Activated T-cell treated with anti-CD3 and anti-CD28 coated beads, Interleukin-2, amount 50 U/mL, for 4 hours (primary cell): ENCODE measurements around the gene TMEM218. TPM values are rescaled to one million over a fixed set of nuclear protein-coding genes. Genes with fewer than 3 reads are reported as not detected.

ENCODE experiments used
- ATAC-seq, 2 donors: fragments of 200-7000 bp; cut with Tn5 transposase; one replicate each; pipeline ENCODE4 v1.10.0; 2021
- DNase-seq: peaks from one replicate; pipeline ENCODE4 v3.0.0-alpha.2; 2020
- H3K27me3 Mint-ChIP-seq: one replicate; pipeline ENCODE4 v1.8.0; 2021; ENCODE audit warnings: low read depth, mixed read lengths
- H3K36me3 Mint-ChIP-seq: one replicate; pipeline ENCODE4 v1.8.0; 2022; ENCODE audit warnings: mixed read lengths; ENCODE audit not compliant: insufficient read depth
- H3K4me1 Mint-ChIP-seq: one replicate; pipeline ENCODE4 v1.8.0; 2021; ENCODE audit warnings: low read depth, mixed read lengths
- H3K4me3 Mint-ChIP-seq: one replicate; pipeline ENCODE4 v1.8.0; 2021; ENCODE audit warnings: mild to moderate bottlenecking, moderate library complexity, mixed read lengths
- H3K9me3 Mint-ChIP-seq: one replicate; pipeline ENCODE4 v1.8.0; 2021; ENCODE audit warnings: mixed read lengths
- total RNA-seq, 3 donors: library from RNA; stranded (reverse); gene quantifications; one replicate each; pipeline ENCODE4 v1.2.1, GENCODE V29; 2021

Gene TMEM218
- total RNA-seq, 3 donors from 2014 or later, result 10.6 to 13.1 (median 12.3) TPM

- Mint-ChIP-seq H3K4me3 (no peak overlapping the region), H3K27me3 (peaks cover 32% of the 10 kb centered on the region), H3K4me1 (peaks cover 2% of the 10 kb centered on the region), H3K9me3 (no peaks in the 10 kb centered on the region), H3K36me3 (no peaks in the 10 kb centered on the region)
- DNase-seq (no peak), ATAC-seq (no peak)
These were observed 29.8 kb upstream of the TMEM218 start for GRCh38 chr11:125141178-125141577.

- peaks cover 32% of the 10 kb centered on the region for H3K27me3 Mint-ChIP-seq
- no peak for DNase-seq
- H3K4me1 Mint-ChIP-seq, result peaks cover 2% of the 10 kb centered on the region
- H3K4me3 Mint-ChIP-seq, result no peak overlapping the region
- ATAC-seq, result no peak
- no peaks in the 10 kb centered on the region for H3K9me3 Mint-ChIP-seq
- H3K36me3 Mint-ChIP-seq, result no peaks in the 10 kb centered on the region
These were observed 28.8 kb upstream of the TMEM218 start for GRCh38 chr11:125140233-125140632.

- ATAC-seq, result no peak
- Mint-ChIP-seq H3K27me3 (peaks cover 36% of the 10 kb centered on the region), H3K4me3 (no peak overlapping the region), H3K9me3 (no peaks in the 10 kb centered on the region), H3K4me1 (peaks cover 2% of the 10 kb centered on the region), H3K36me3 (no peaks in the 10 kb centered on the region)
- DNase-seq, result no peak
These were observed 28.4 kb upstream of the TMEM218 start for GRCh38 chr11:125139778-125140177.

- H3K36me3 Mint-ChIP-seq, result no peaks in the 10 kb centered on the region
- no peaks in the 10 kb centered on the region for H3K9me3 Mint-ChIP-seq
- H3K27me3 Mint-ChIP-seq, result peaks cover 36% of the 10 kb centered on the region
- H3K4me1 Mint-ChIP-seq, result peaks cover 2% of the 10 kb centered on the region
- no peak for ATAC-seq
- no peak overlapping the region for H3K4me3 Mint-ChIP-seq
- no peak for DNase-seq
These were observed 27.5 kb upstream of the TMEM218 start for GRCh38 chr11:125138966-125139365.

GRCh38 chr11:125136001-125136400 lies 24.6 kb upstream of the TMEM218 start:
- Mint-ChIP-seq H3K36me3 (no peaks in the 10 kb centered on the region), H3K27me3 (peaks cover 40% of the 10 kb centered on the region), H3K9me3 (no peaks in the 10 kb centered on the region), H3K4me1 (no peaks in the 10 kb centered on the region), H3K4me3 (no peak overlapping the region)
- ATAC-seq (no peak), DNase-seq (no peak)

GRCh38 chr11:125132596-125132995 lies 21.2 kb upstream of the TMEM218 start:
- no peak for DNase-seq
- Mint-ChIP-seq H3K4me1 (no peaks in the 10 kb centered on the region), H3K9me3 (no peaks in the 10 kb centered on the region), H3K36me3 (no peaks in the 10 kb centered on the region), H3K27me3 (peaks cover 50% of the 10 kb centered on the region), H3K4me3 (no peak overlapping the region)
- no peak for ATAC-seq

- H3K9me3 Mint-ChIP-seq, result no peaks in the 10 kb centered on the region
- peaks cover 55% of the 10 kb centered on the region for H3K27me3 Mint-ChIP-seq
- DNase-seq (no peak), ATAC-seq (no peak)
- H3K4me1 Mint-ChIP-seq, result no peaks in the 10 kb centered on the region
- no peaks in the 10 kb centered on the region for H3K36me3 Mint-ChIP-seq
- H3K4me3 Mint-ChIP-seq, result no peak overlapping the region
These were observed 20.6 kb upstream of the TMEM218 start for GRCh38 chr11:125132071-125132470.

- Mint-ChIP-seq H3K27me3 (peaks cover 57% of the 10 kb centered on the region), H3K36me3 (no peaks in the 10 kb centered on the region), H3K4me3 (no peak overlapping the region), H3K4me1 (no peaks in the 10 kb centered on the region), H3K9me3 (no peaks in the 10 kb centered on the region)
- no peak for ATAC-seq
- no peak for DNase-seq
These were observed 18.0 kb upstream of the TMEM218 start for GRCh38 chr11:125129316-125129993.

- H3K27me3 Mint-ChIP-seq, result peaks cover 53% of the 10 kb centered on the region
- ATAC-seq (no peak), DNase-seq (no peak)
- no peaks in the 10 kb centered on the region for H3K36me3 Mint-ChIP-seq
- H3K9me3 Mint-ChIP-seq, result no peaks in the 10 kb centered on the region
- H3K4me1 Mint-ChIP-seq, result peaks cover 2% of the 10 kb centered on the region
- H3K4me3 Mint-ChIP-seq, result no peak overlapping the region
These were observed 17.0 kb upstream of the TMEM218 start for GRCh38 chr11:125128450-125128849.

GRCh38 chr11:125124618-125124992 lies 13.2 kb upstream of the TMEM218 start:
- DNase-seq, result no peak
- no peaks in the 10 kb centered on the region for H3K9me3 Mint-ChIP-seq
- H3K4me1 Mint-ChIP-seq, result peaks cover 2% of the 10 kb centered on the region
- peaks cover 43% of the 10 kb centered on the region for H3K27me3 Mint-ChIP-seq
- H3K4me3 Mint-ChIP-seq, result no peak overlapping the region
- H3K36me3 Mint-ChIP-seq, result no peaks in the 10 kb centered on the region
- ATAC-seq, result no peak

GRCh38 chr11:125123947-125124617 lies 12.7 kb upstream of the TMEM218 start:
- Mint-ChIP-seq H3K4me3 (no peak overlapping the region), H3K36me3 (no peaks in the 10 kb centered on the region), H3K9me3 (no peaks in the 10 kb centered on the region), H3K4me1 (peaks cover 2% of the 10 kb centered on the region), H3K27me3 (peaks cover 39% of the 10 kb centered on the region)
- peak; percentile 20 for DNase-seq
- peak; percentile 72 to 87 for ATAC-seq

GRCh38 chr11:125123194-125123946 lies 11.9 kb upstream of the TMEM218 start:
- Mint-ChIP-seq H3K9me3 (no peaks in the 10 kb centered on the region), H3K4me3 (no peak overlapping the region), H3K36me3 (no peaks in the 10 kb centered on the region), H3K27me3 (peaks cover 39% of the 10 kb centered on the region), H3K4me1 (peaks cover 2% of the 10 kb centered on the region)
- DNase-seq (no peak), ATAC-seq (no peak)

- H3K4me1 Mint-ChIP-seq, result no peaks in the 10 kb centered on the region
- ATAC-seq (no peak), DNase-seq (no peak)
- H3K9me3 Mint-ChIP-seq, result no peaks in the 10 kb centered on the region
- H3K36me3 Mint-ChIP-seq, result no peaks in the 10 kb centered on the region
- no peak overlapping the region for H3K4me3 Mint-ChIP-seq
- H3K27me3 Mint-ChIP-seq, result peaks cover 28% of the 10 kb centered on the region
These were observed 6.0 kb upstream of the TMEM218 start for GRCh38 chr11:125117429-125117828.

- H3K4me3 Mint-ChIP-seq, result no peak overlapping the region
These were observed 3.1 kb upstream of the TMEM218 start for GRCh38 chr11:125114518-125114917.

GRCh38 chr11:125112208-125112604 lies 780 bp upstream of the TMEM218 start:
- peaks cover under 1% of the 10 kb centered on the region for H3K36me3 Mint-ChIP-seq
- peaks cover 5% of the 10 kb centered on the region for H3K27me3 Mint-ChIP-seq
- ATAC-seq (no peak), DNase-seq (no peak)
- H3K9me3 Mint-ChIP-seq, result no peaks in the 10 kb centered on the region
- H3K4me1 Mint-ChIP-seq, result peaks cover 17% of the 10 kb centered on the region
- H3K4me3 Mint-ChIP-seq, result peak overlapping the region; percentile 98

More at GRCh38 chr11:125114518-125114917, 3.1 kb upstream of the TMEM218 start:
- no peak for DNase-seq
- Mint-ChIP-seq H3K9me3 (no peaks in the 10 kb centered on the region), H3K36me3 (no peaks in the 10 kb centered on the region), H3K4me1 (peaks cover 17% of the 10 kb centered on the region), H3K27me3 (peaks cover 20% of the 10 kb centered on the region)
- no peak for ATAC-seq
